Peyer's patch (tissue), 4 donors: ENCODE data around the gene DACT3. TPM values are rescaled to one million over a fixed set of nuclear protein-coding genes. Genes with fewer than 3 reads are reported as not detected.

Experiments
- DNase-seq, 3 donors: peaks; one replicate each; pipeline ENCODE4 v3.0.0-alpha.2; 2017 to 2019
- H3K27ac ChIP-seq, 4 donors: fragments of 200-600 bp; sonication (generic); one replicate each; pipeline ENCODE4 v1.5.1; 2016 to 2019
- H3K27me3 ChIP-seq, 2 donors: fragments of 200-600 bp; sonication (generic); one replicate each; pipeline ENCODE4 v1.5.1; 2019
- H3K36me3 ChIP-seq, 3 donors: fragments of 200-600 bp; sonication (generic); one replicate each; pipeline ENCODE4 v1.5.1; 2016 to 2019
- H3K4me1 ChIP-seq, 4 donors: fragments of 200-600 bp; sonication (generic); one replicate each; pipeline ENCODE4 v1.5.1; 2016 to 2019
- H3K4me3 ChIP-seq, 4 donors: fragments of 200-600 bp; sonication (generic); 1 replicate in 3 of 4; 2 replicates in 1 of 4; pipeline ENCODE4 v1.5.1; 2016 to 2019; ENCODE audit warnings: mild to moderate bottlenecking in 1 of 4
- H3K9me3 ChIP-seq, 4 donors: fragments of 200-600 bp; sonication (generic); one replicate each; pipeline ENCODE4 v1.5.1; 2016 to 2019; ENCODE audit warnings: mild to moderate bottlenecking in 1 of 4
- CTCF ChIP-seq, 6 experiments: fragments of 450-650 bp in 4 of 6; fragments of 200-600 bp in 2 of 6; sonication (generic) in 1 of 6; IDR thresholded peaks; one replicate each; pipeline ENCODE4 v1.5.1; 2017 to 2019; ENCODE audit warnings: antibody characterized with exemption in 6 of 6, mild to moderate bottlenecking in 3 of 6, moderate library complexity in 1 of 6
- POLR2A ChIP-seq, 2 donors: fragments of 450-650 bp; IDR thresholded peaks; one replicate each; pipeline ENCODE4 v1.5.1; 2017; ENCODE audit warnings: antibody characterized with exemption in 2 of 2, mild to moderate bottlenecking in 2 of 2, moderate library complexity in 2 of 2
- total RNA-seq, 4 donors: library from RNA; depleted of rRNA; stranded (reverse); fragments of >200 nt; gene quantifications; one replicate each; pipeline ENCODE4 v1.1.0, GENCODE V29; 2016

The DACT3 gene
- total RNA-seq, 4 donors from 2014 or later = 0.53 to 2.3 (median 1.4) TPM

- H3K36me3 ChIP-seq = peaks cover 0 to 52% (median 0%) of the 10 kb centered on the region in 3 donors
- no peak overlapping the region for H3K27ac ChIP-seq
These were observed 55.6 kb downstream of the DACT3 start for GRCh38 chr19:46605356-46605821.

GRCh38 chr19:46604781-46605355, 56.1 kb downstream of the DACT3 start:
- H3K4me3 ChIP-seq = no peak overlapping the region
- peaks cover 0 to 30% (median 5%) of the 10 kb centered on the region in 4 donors for H3K4me1 ChIP-seq
- no peak for TF ChIP-seq CTCF (IDR thresholded peaks at IDR 0.05)
- no peak for TF ChIP-seq POLR2A (IDR thresholded peaks at IDR 0.05)
- no peaks in the 10 kb centered on the region for H3K9me3 ChIP-seq
- peak in 1 of 3 donors; percentile 11 for DNase-seq
- H3K36me3 ChIP-seq = peaks cover 0 to 47% (median 0%) of the 10 kb centered on the region in 3 donors
- H3K27ac ChIP-seq = no peak overlapping the region
- H3K27me3 ChIP-seq = no peaks in the 10 kb centered on the region

More at GRCh38 chr19:46605356-46605821, 55.6 kb downstream of the DACT3 start:
- H3K4me3 ChIP-seq = no peak overlapping the region
- H3K9me3 ChIP-seq = no peaks in the 10 kb centered on the region
- peak in 1 of 3 donors; percentile 8 for DNase-seq
- H3K27me3 ChIP-seq = no peaks in the 10 kb centered on the region
- TF ChIP-seq CTCF (IDR thresholded peaks at IDR 0.05) (no peak), POLR2A (IDR thresholded peaks at IDR 0.05) (no peak)
- peaks cover 0 to 30% (median 5%) of the 10 kb centered on the region in 4 donors for H3K4me1 ChIP-seq

- H3K4me1 ChIP-seq = peaks cover 0 to 30% (median 5%) of the 10 kb centered on the region in 4 donors
- H3K27me3 ChIP-seq = no peaks in the 10 kb centered on the region
- peak in 1 of 3 donors; percentile 11 for DNase-seq
- H3K4me3 ChIP-seq = peak overlapping the region in 2 of 4 donors; percentile 99 to 100
- peaks cover 0 to 36% (median 0%) of the 10 kb centered on the region in 3 donors for H3K36me3 ChIP-seq
- TF ChIP-seq CTCF (IDR thresholded peaks at IDR 0.05) (no peak), POLR2A (IDR thresholded peaks at IDR 0.05) (no peak)
- no peaks in the 10 kb centered on the region for H3K9me3 ChIP-seq
- H3K27ac ChIP-seq = peak overlapping the region; percentile 89 to 97 (median 94)
These were observed 57.2 kb downstream of the DACT3 start for GRCh38 chr19:46603752-46604231.

- H3K4me3 ChIP-seq = peak overlapping the region; percentile 82 to 100 (median 99)
- H3K27me3 ChIP-seq = no peaks in the 10 kb centered on the region
- peaks cover 0 to 30% (median 5%) of the 10 kb centered on the region in 4 donors for H3K4me1 ChIP-seq
- H3K9me3 ChIP-seq = no peaks in the 10 kb centered on the region
- peak overlapping the region; percentile 89 to 97 (median 94) for H3K27ac ChIP-seq
- H3K36me3 ChIP-seq = peaks cover 0 to 30% (median 0%) of the 10 kb centered on the region in 3 donors
- TF ChIP-seq CTCF (IDR thresholded peaks at IDR 0.05) (no peak), POLR2A (IDR thresholded peaks at IDR 0.05) (peak; percentile 68 to 91)
- peak; percentile 12 to 89 (median 87) for DNase-seq
These were observed 57.8 kb downstream of the DACT3 start for GRCh38 chr19:46603195-46603637.

- peaks cover 0 to 24% (median 0%) of the 10 kb centered on the region in 3 donors for H3K36me3 ChIP-seq
- TF ChIP-seq POLR2A (IDR thresholded peaks at IDR 0.05) = no peak
- no peak for TF ChIP-seq CTCF (IDR thresholded peaks at IDR 0.05)
- peak overlapping the region; percentile 89 to 97 (median 94) for H3K27ac ChIP-seq
- H3K27me3 ChIP-seq = no peaks in the 10 kb centered on the region
- DNase-seq = peak in 2 of 3 donors; percentile 16 to 65
- H3K4me1 ChIP-seq = peaks cover 0 to 30% (median 5%) of the 10 kb centered on the region in 4 donors
- H3K9me3 ChIP-seq = no peaks in the 10 kb centered on the region
- peak overlapping the region; percentile 82 to 100 (median 99) for H3K4me3 ChIP-seq
These were observed 58.4 kb downstream of the DACT3 start for GRCh38 chr19:46602392-46603194.
